Measurements from ENCODE around the gene TAL1.

The TAL1 gene

GRCh38 chr1:47222476-47222875, 9.5 kb downstream of the TAL1 start:
- Histone ChIP-seq H3K4me3 (ENCODE audit: low read length) (no peak overlapping the region), H3K79me2 (ENCODE audit: low read length) (no peaks in the 10 kb centered on the region), H3K9me3 (replicated peaks; ENCODE audit: insufficient read depth, low read length) (no peaks in the 10 kb centered on the region), H3K4me2 (ENCODE audit: low read depth, low read length) (no peak overlapping the region), H4K20me1 (ENCODE audit: insufficient read depth, low read length) (no peaks in the 10 kb centered on the region), H3F3A (ENCODE audit: insufficient read depth, low read length) (no peaks in the 10 kb centered on the region), H3K36me3 (replicated peaks; ENCODE audit: insufficient read depth, low read length) (no peaks in the 10 kb centered on the region), H3K27ac (ENCODE audit: low read length) (no peak overlapping the region), H3K27me3 (replicated peaks; ENCODE audit: insufficient read depth, low read length) (peaks cover 41% of the 10 kb centered on the region), H2AFZ (ENCODE audit: low read length) (no peak overlapping the region), H3K9ac (ENCODE audit: low read length) (no peak overlapping the region), H3K9me2 (replicated peaks; ENCODE audit: insufficient read depth, low read length) (no peaks in the 10 kb centered on the region), H3K4me1 (ENCODE audit: low read length) (no peaks in the 10 kb centered on the region)
- no peak for DNase-seq
- no peak for TF ChIP-seq EZH2phosphoT487 (IDR thresholded peaks at IDR 0.05; ENCODE audit: low read length)
- no peak for TF ChIP-seq CTCF (IDR thresholded peaks at IDR 0.05; ENCODE audit: low read length)
- TF ChIP-seq EZH2 (optimal IDR thresholded peaks at IDR 0.05; ENCODE audit: low read depth, low read length), result no peak

DNA sequence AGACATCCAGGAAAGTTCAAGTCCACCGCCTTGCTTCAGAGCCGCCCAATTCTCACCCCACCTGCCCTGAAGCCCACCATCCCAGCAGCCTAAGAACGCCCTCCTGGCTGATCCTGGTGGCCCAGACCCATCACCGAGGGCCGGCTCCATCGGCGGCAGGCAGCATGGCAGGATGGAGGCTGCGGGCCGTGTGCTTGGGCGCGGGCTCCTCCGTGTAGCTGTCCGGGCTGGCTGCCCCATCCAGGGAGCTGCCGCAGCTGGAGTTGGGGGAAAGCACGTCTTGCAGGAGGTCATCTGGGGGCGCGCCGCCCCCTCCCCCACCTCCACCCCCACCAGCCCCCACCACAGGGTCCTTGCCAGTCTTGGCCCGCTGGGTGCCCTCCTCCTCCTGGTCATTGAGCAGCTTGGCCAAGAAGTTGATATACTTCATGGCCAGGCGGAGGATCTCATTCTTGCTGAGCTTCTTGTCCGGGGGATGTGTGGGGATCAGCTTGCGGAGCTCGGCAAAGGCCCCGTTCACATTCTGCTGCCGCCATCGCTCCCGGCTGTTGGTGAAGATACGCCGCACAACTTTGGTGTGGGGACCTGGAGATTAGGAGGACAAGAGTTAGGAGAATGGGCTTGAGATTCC, 12.3 kb downstream of the TAL1 start:
- TF ChIP-seq CTCF (IDR thresholded peaks at IDR 0.05; ENCODE audit: low read length), result no peak
- TF ChIP-seq EZH2phosphoT487 (IDR thresholded peaks at IDR 0.05; ENCODE audit: low read length), result no peak
- no peak for TF ChIP-seq EZH2 (optimal IDR thresholded peaks at IDR 0.05; ENCODE audit: low read depth, low read length)
- no peaks in the 10 kb centered on the region for H3K4me1 ChIP-seq (ENCODE audit: low read length)
- H3F3A ChIP-seq (ENCODE audit: insufficient read depth, low read length), result no peaks in the 10 kb centered on the region
- H3K4me2 ChIP-seq (ENCODE audit: low read depth, low read length), result no peak overlapping the region
- H2AFZ ChIP-seq (ENCODE audit: low read length), result no peak overlapping the region
- H3K36me3 ChIP-seq (replicated peaks; ENCODE audit: insufficient read depth, low read length), result no peaks in the 10 kb centered on the region
- no peak overlapping the region for H3K4me3 ChIP-seq (ENCODE audit: low read length)
- no peak for DNase-seq
- H4K20me1 ChIP-seq (ENCODE audit: insufficient read depth, low read length), result no peaks in the 10 kb centered on the region
- peaks cover 17% of the 10 kb centered on the region for H3K27me3 ChIP-seq (replicated peaks; ENCODE audit: insufficient read depth, low read length)
- H3K9ac ChIP-seq (ENCODE audit: low read length), result no peak overlapping the region
- no peaks in the 10 kb centered on the region for H3K9me2 ChIP-seq (replicated peaks; ENCODE audit: insufficient read depth, low read length)
- no peak overlapping the region for H3K27ac ChIP-seq (ENCODE audit: low read length)
- no peaks in the 10 kb centered on the region for H3K9me3 ChIP-seq (replicated peaks; ENCODE audit: insufficient read depth, low read length)
- H3K79me2 ChIP-seq (ENCODE audit: low read length), result no peaks in the 10 kb centered on the region

DNA sequence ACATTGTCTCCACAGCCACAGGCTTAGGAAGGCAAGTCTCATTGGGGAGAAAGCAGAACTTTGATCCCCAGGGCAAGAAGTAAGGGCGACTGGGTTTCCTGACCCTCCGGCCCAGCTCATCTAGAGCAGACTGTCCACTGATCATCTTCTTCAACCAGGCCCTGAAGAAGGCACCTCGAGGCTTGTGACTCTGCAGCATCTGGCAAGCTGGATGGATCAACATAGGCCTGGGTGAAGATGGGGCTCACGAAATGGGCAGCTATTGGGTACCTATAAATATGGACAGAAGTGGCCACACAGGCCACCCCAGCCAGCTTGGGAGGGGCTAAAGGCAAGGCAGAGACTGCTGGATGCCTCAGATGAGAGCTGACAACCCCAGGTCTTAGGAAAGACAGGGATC, 13.0 kb downstream of the TAL1 start:
- no peak for DNase-seq
- no peaks in the 10 kb centered on the region for H3K36me3 ChIP-seq (replicated peaks; ENCODE audit: insufficient read depth, low read length)
- no peak overlapping the region for H2AFZ ChIP-seq (ENCODE audit: low read length)
- H3K27me3 ChIP-seq (replicated peaks; ENCODE audit: insufficient read depth, low read length), result peaks cover 10% of the 10 kb centered on the region
- no peaks in the 10 kb centered on the region for H3K79me2 ChIP-seq (ENCODE audit: low read length)
- TF ChIP-seq CTCF (IDR thresholded peaks at IDR 0.05; ENCODE audit: low read length) (no peak), EZH2 (optimal IDR thresholded peaks at IDR 0.05; ENCODE audit: low read depth, low read length) (no peak), EZH2phosphoT487 (IDR thresholded peaks at IDR 0.05; ENCODE audit: low read length) (no peak)
- no peaks in the 10 kb centered on the region for H4K20me1 ChIP-seq (ENCODE audit: insufficient read depth, low read length)
- H3K4me3 ChIP-seq (ENCODE audit: low read length), result no peak overlapping the region
- no peaks in the 10 kb centered on the region for H3K9me2 ChIP-seq (replicated peaks; ENCODE audit: insufficient read depth, low read length)
- no peak overlapping the region for H3K4me2 ChIP-seq (ENCODE audit: low read depth, low read length)
- H3K4me1 ChIP-seq (ENCODE audit: low read length), result no peaks in the 10 kb centered on the region
- H3F3A ChIP-seq (ENCODE audit: insufficient read depth, low read length), result no peaks in the 10 kb centered on the region
- no peak overlapping the region for H3K9ac ChIP-seq (ENCODE audit: low read length)
- no peak overlapping the region for H3K27ac ChIP-seq (ENCODE audit: low read length)
- no peaks in the 10 kb centered on the region for H3K9me3 ChIP-seq (replicated peaks; ENCODE audit: insufficient read depth, low read length)

All from MM.1S (cell line).